HG03521 (cell line): ENCODE measurements around the gene SRGAP1.
A peak's percentile ranks its signal among the peaks of the same experiment; 100 is the strongest.

Experiments
- ATAC-seq: cut with Tn5 transposase; IDR thresholded peaks from one replicate; pipeline ENCODE4 v1.9.1; 2021; ENCODE audit warnings: mild to moderate bottlenecking, moderate library complexity; ENCODE audit not compliant: unreplicated experiment

The SRGAP1 gene

DNA sequence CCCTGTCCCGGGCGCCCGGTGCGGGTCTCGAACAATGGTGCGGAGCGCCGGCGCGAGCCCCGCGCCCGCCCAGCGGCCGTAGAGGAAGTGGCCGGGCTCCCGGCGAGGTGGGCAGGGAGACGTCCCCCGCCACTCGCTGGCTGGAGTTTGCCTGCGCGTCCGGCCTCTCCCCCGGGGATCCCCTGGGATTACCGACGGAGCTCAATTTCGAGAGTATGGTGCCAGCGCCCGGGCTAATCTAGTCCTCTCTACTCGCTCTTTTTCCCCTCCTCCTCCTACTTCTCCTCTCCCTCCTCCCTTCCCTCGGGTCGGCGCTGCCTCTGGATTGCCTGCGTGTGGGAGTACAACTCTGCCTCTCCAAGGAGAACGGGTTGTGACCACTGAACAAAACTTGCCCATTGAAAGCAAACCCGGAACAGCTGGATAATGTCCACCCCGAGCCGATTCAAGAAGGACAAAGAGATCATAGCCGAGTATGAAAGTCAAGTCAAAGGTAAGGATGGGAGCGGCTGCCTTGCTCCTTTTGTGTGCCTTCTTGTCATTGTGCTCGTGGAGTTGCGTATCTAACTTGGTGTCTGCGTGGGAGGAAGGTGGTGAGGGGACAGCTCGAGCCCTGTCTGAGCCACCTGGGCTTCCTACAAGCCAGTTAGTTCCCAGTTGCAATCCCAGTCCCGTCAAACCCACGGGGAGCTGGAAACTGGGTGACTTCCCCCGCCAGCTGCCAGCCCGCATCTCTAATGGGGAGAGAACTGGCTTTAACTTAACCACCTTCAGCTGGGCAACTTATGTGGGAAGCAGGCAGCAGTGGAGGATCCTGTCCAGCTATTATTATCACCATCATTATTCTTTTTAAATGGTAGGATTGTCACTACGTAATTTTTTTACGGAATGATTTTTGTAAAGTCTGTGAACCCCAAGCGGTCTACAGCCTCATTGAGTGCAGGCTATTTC, at the start of gene SRGAP1:
SRGAP1 (plus strand) TSS at position 310 of the 951 bp plus-strand sequence; CDS start at position 427, 117 bp downstream.
- peak; percentile 24 for ATAC-seq

DNA sequence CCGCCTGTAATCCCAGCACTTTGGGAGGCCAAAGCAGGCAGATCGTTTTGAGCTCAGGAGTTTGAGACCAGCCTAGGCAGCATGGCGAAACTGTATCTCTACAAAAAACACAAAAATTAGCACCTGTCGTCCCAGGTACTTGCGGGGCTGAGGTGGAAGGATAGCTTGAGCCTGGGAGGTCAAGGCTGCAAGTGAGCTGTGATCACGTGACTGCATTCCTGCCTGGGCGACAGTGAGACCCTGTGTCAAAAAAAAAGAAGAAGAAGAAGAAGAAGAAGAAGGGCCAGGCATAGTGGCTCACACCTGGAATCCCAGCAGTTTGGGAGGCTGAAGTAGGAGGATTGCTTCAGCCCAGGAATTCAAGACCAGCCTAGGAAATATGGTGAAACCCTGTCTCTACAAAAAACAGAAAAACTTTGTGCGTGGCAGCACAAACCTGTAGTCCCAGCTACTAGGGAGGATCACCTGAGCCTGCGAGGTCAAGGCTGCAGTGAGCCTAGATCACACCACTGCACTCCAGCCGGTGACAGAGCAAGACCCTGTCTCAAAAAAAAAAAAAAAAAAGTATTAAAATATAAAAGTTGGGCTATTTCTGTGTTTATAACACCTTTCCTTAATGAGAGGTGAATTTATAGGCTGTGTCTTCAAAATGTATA, 49.3 kb upstream of the SRGAP1 start:
- ATAC-seq: no peak

DNA sequence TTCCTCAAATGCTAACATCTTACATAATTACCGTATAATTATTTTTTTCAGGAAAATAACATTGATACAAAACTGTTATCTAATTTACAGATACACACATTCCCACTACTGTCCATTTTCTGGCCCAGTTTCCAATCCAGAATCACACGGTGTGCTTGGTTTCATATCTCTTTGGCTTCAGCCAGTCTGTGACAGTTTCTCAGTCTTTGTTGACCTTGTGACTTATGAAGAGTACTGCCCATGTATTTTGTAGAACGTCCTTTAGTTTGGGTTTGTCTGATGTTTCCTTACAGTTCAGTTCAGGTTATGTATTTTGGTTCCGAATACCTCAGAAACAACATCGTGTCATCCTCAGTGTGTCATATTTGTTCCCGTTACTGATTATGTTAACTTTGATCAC, 48.6 kb upstream of the SRGAP1 start:
- no peak for ATAC-seq

GRCh38 chr12:63802012-63802608, 42.4 kb upstream of the SRGAP1 start:
- ATAC-seq: no peak

GRCh38 chr12:63804746-63805145, 39.8 kb upstream of the SRGAP1 start:
- ATAC-seq: no peak

DNA sequence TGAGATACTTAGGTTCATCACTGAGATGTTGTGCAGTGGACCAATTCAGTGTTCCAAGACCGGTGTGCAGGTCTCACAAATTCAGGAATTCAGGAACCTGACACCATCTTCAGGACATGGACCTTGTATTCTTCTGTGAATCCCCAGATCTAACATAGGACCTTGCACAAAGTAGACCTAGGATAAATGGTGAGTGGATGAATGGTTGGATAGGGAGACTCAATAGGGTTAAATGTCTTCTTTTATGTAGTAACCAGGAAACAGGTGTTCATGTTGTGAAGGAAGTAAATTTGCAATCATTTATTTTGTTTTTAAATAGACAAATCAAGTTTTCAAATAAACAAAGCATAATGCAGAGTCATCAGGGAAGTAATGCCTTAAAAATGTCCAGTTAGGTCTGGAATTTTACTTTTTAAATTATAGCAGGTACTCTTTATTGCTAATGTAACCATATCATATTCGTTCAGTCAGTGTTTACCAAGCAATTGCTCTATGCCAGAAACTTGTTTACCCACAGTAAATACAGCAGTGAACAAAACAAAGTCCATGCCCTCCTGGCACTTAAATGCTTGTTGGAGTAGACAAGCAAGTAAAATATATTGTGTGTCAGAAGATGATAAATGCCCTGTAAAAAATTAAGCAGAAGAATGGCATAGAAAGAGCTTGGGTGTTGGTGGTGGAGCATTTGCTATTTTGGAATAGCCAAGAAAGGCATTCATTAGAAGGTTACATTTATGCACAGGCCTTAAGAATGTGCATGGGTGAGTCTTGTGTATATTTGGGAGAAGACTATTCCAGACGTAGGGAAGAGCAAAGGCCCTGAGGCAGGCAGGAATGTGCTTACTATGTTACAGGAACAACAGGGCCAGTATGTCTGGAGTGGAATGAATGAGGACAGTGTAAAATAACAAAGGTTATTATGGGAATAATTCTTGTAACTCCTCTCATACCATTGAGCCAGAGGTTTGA, 38.5 kb upstream of the SRGAP1 start:
- no peak for ATAC-seq

DNA sequence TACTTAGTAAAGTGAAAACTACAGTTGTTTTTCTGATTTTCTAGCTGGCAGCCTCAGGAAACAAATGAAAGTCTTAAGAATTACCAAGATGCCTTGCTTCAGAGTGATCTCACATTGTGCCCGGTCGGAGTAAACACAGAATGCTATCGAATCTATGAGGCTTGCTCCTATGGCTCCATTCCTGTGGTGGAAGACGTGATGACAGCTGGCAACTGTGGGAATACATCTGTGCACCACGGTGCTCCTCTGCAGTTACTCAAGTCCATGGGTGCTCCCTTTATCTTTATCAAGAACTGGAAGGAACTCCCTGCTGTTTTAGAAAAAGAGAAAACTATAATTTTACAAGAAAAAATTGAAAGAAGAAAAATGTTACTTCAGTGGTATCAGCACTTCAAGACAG, 35.9 kb upstream of the SRGAP1 start:
- ATAC-seq: no peak

- ATAC-seq: no peak
These were observed 34.9 kb upstream of the SRGAP1 start for GRCh38 chr12:63809566-63809965.

GRCh38 chr12:63811334-63811733, 33.2 kb upstream of the SRGAP1 start:
- no peak for ATAC-seq

DNA sequence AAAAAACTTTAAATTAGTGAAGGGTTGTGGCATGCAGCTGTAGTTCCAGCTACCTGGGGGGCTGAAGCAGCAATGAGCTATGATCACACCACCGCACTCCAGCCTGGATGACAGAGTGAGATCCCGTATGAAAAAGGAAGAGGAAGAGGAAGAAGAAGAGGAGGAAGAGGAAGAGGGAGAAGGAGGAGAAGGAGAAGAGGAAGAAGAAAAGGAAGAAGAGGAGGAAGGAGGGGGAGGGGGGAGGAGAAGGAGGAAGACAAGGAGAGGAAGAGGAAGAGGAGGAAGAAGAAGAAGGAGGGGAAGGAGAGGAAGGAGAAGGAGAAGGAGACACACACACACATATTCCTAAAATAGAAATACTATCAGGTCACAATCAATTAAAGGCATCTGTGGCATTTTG, 32.7 kb upstream of the SRGAP1 start:
- ATAC-seq: no peak

- peak; percentile 32 for ATAC-seq
These were observed 30.2 kb upstream of the SRGAP1 start for GRCh38 chr12:63814146-63814772.

- ATAC-seq: no peak
These were observed 29.0 kb upstream of the SRGAP1 start for GRCh38 chr12:63815482-63815852.

DNA sequence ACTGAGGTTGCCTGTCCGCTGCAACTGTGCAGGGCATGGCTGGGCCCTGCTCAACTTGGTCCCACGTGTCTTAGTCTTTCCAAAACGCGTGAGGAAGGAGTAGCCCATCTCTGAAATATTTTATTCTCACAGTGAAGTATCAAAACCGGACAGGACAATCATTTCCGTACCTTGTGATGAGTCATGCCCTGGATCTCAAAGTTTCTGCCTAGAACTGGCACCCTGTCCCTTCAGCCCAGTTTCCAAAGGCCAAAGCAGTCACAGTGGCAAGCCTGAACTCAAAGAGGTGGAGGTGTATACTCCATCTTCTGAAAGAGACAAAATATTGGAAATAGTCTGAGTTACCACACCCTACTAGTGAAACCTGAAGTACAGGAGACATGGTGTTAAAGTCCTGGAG, 28.5 kb upstream of the SRGAP1 start:
- no peak for ATAC-seq

DNA sequence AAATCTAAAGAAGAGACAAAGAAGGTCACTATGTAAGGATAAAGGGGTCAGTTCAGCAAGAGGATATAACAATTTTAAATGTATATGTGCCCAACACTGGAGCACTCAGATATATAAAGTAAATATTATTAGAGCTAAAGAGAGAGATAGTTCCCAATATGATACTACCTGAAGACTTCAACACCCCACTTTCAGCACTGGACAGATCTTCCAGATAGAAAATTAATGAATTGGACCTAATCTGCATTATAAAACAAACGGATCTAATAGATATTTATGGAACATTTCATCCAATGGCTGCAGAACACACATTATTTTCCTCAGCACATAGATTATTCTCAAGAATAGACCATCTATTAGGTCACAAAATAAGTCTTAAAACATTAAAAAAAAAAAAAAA, 24.1 kb upstream of the SRGAP1 start:
- ATAC-seq: no peak

DNA sequence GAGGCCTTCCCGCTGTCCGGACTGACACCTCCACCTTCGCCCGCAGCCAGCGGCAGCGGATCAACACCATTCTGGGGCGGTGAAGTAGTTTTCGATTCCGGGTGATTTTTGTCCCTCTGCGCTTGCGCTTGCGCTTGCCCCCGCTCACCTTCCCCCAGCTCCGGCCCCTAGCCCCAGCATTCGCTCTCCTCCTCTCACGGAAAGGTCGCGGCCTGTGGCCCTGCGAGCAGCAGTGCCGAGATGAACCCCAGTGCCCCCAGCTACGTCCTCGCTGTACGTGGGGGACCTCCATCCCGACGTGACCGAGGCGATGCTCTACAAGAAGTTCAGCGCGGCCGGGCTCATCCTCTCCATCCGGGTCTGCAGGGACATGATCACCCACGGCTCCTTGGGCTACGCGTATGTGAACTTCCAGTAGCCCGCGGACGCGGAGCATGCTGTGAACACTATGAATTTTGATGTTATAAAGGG, 22.7 kb upstream of the SRGAP1 start:
- no peak for ATAC-seq

DNA sequence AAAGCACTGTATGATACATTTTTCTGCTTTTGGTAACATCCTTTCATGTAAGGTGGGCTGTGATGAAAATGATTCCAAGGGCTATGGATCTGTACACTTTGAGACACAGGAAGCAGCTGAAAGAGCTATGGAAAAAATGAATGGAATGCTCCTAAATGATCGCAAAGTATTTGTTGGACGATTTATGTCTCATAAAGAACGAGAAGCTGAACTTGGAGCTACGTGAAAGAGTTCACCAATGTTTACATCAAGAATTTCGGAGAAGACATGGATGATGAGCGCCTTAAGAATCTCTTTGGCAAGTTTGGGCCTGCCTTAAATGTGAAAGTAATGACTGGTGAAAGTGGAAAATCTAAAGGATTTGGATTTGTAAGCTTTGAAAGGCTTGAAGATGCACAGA, 22.1 kb upstream of the SRGAP1 start:
- no peak for ATAC-seq

- ATAC-seq: no peak
These were observed 21.5 kb upstream of the SRGAP1 start for GRCh38 chr12:63823040-63823439.

DNA sequence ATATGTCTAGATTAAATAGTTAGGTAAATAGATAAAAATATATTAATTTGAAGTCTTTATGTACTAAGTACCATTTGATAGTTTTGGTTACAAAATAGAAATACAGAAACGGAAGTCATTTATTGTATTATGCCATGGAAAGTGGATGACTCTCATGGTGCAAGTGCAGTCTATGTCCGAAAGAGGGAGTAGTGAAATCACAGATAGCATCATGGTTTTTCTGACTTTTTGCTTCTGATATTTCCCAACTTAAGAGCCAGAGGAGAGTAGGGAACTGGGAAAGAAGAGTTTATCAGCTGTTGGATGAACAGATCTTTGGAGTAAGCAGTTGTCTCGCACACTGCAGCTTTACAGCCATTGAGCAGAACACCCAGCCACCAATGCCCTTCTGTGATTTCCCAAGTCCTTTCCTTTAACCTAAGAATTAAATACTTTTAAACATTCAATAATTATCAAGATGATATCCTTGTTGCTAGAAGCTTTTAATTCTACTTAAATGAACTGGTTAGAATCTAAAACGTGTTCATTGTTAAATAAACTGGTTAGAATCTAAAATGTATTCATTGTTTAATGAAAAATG, 18.4 kb upstream of the SRGAP1 start:
- peak; percentile 75 for ATAC-seq

DNA sequence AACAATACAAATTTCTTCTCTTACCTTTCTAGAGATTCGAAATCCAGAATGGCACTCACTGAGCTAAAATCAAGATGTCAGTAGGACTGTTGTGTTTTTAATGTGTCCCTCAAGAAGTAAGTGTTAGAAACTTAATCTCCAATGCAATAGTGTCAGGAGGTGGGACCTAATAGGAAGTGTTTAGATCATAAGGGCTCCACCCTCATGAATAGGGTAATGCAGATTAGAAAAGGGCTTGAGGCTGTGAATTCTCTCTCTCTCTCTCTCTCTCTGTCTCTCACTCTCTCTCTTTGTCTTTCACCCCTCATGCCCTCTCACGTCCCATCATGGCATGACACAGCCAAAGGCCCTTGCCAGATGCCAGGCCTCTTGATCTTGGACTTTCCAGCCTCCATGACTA, 15.6 kb upstream of the SRGAP1 start:
- ATAC-seq: no peak

GRCh38 chr12:63836046-63836445, 8.5 kb upstream of the SRGAP1 start:
- ATAC-seq: no peak
